Frontal cortex (tissue), 4 donors: ENCODE measurements around the gene AFF2. TPM values are rescaled to one million over a fixed set of nuclear protein-coding genes. Genes with fewer than 3 reads are reported as not detected.

Experiments used
- DNase-seq, 2 donors: peaks; one replicate each; pipeline ENCODE4 v3.0.0; 2012; ENCODE audit warnings: low spot score in 2 of 2
- FAIRE-seq: peaks from 2 replicates; lab custom pipeline; 2012; peaks lifted over from hg19 to GRCh38; lab: Jason Lieb, UNC
- total RNA-seq: library from RNA; depleted of rRNA; stranded (reverse); fragments of >200 nt; gene quantifications from one replicate; pipeline ENCODE4 v1.2.3, GENCODE V29; 2014
- donor health status: control.
- donor health status: control.
- donor health status: control.

The AFF2 gene
- total RNA-seq, 1 donor from 2014 or later = 313 TPM

DNA sequence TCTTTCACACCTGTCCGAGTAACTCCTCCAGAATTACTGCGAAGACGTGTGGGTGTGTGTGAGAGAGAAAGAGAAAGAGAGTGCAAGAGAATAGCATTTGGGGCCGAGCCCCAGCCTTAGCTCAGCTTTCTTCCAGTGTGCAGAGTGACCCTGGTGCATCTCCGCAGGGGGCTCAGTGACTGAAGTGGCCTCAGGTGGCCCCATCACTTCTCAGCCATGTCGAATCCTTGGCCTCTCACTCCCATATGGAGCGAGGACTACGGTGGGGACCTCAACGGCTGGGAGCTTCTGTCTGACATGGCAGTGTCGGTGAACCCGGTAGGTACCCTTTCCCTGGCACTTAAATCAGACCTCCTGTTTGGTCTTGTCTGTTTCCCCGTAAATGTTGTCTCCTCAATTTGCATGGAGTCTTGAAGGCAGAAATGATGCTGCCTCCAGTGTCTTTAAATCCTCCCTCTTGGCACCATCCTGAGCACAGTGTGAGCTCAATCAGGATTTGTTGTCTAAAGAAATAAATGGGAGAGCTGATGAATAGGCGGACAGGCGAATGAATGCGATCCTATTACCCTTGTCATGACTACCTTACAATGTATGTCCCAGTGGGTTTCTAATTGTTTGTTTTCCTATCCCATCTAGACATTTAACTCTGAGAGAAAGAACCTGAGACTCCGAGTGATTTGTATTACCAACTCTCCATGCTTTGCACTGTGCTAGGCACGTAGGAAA, 305.9 kb downstream of the AFF2 start:
- no peak for FAIRE-seq
- no peak for DNase-seq

DNA sequence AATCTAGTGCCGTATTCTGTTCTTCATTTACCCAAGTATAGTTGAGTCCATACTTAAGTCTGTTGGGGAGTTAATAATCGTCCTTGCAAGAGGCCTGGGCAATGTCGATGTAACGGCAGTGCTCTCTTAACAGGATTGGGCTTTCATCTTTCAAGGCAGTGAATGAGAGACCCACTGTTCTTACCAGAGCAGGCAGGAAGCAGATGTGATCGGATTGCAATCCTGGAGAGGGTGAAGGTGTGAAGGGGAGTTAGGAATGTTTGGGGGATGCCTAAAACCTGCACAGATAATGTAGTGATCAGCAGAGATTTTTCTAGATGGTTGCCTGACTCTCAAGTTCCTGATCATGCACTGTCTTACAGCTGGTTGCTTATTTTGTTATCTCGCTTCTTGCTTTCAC, 308.4 kb downstream of the AFF2 start:
- no peak for DNase-seq
- no peak for FAIRE-seq

DNA sequence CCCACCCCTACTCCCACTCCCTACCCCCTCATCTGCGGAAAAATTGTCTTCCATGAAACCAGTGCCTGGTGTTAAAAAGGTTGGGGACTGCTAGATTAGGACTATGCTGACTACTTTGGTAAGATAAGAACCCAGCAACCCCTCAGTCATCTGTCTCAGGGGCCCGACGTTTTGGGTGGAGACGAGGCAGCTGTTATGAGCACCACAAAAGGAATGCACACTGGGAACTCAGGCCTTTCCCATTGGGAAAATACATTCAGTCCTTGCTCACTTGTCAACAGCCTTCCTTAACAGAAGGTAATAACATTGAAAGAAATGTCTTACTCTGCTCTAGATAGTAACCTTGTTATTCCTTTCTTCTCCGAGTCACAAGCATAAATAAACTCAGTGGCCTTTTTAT, 310.8 kb downstream of the AFF2 start:
- no peak for FAIRE-seq
- DNase-seq = no peak

DNA sequence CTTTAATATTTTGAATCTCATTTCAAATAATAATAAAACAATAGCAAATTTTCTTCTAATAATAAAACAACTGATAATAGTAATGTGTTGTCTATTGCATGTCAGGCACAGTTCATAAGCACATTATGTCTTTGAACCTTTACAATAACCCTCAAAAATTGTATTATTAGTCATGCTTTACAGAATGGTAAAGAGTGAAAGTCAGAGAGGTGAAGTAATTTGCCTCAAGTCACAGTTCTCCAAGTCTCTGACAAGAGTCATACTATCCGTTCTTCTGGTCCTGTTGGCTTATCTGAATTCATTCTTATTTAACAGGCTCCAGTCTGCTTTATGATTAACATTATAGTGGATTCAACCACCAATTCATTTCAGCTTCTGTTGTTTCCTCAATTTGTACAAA, 313.0 kb downstream of the AFF2 start:
- DNase-seq = no peak
- no peak for FAIRE-seq

DNA sequence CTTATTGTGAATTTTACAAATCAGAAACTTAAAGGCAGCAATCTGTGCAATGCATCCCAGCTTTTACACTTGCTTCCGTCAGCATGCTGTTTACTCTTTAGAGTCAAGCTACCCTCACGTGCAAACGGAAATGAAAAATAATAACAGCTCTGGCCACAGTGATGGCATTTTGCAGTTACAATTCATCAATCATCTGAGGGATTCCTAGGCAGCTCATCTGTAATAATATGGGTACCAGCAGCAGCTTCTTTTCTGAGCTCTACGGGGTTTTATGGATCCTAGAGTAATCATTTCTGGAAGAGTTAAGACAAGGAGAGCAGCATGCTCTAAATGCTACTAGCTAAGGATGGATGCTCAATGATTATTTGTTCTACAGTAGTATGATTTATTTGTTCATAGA, 313.6 kb downstream of the AFF2 start:
- no peak for FAIRE-seq
- no peak for DNase-seq

DNA sequence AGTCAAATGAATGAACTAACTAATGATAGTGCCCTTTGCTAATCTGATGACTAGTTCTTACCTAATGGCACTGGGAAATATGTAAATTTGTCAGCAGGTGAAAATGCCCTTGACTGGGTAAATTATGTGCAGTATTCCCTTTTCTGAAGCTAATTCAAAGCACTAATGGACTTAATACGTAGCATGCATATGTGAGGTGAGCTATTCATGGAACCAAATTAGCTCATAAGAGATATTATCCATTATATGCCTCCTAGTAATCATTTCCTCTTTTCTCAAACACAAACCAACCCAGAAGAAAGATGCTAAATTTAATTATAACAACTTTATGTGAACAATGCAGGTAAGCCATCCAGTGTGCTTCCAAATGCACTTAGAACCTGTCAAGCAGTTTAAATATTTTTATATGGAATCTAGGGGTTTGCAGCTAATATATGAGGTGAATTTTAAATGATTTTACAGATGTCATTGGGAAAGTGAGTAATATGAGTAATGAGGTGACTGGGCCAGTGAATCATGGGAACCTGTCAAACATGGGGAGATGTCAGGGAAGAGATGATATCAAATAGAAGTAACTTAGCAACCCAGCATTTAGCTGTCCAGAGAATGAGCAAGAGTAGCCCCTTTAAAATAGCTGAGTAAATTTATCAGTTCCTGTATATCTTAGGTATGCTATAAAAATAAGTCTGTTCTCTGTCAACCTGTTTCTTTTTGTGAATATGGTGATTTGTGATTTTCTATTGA, 315.0 kb downstream of the AFF2 start:
- no peak for FAIRE-seq
- DNase-seq = no peak

DNA sequence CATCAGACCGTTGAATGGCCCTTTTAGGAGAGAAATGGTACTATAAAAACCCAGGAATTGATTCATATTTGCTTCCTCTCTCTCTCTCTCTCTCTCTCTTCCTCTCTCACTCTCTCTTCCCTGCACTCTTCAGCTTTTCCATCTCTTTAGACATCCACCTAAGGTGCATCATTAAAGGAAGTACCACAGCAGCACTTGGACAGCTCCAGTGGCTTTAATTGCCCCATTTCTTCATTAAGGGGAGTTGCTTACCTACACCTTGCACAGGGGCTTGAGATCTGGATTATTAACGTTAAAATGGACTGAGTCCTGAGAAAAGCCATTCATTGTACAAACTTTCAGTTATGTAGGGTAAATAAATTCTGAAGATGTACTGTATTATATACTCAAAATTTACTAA, 323.6 kb downstream of the AFF2 start:
- DNase-seq = no peak
- FAIRE-seq = no peak

DNA sequence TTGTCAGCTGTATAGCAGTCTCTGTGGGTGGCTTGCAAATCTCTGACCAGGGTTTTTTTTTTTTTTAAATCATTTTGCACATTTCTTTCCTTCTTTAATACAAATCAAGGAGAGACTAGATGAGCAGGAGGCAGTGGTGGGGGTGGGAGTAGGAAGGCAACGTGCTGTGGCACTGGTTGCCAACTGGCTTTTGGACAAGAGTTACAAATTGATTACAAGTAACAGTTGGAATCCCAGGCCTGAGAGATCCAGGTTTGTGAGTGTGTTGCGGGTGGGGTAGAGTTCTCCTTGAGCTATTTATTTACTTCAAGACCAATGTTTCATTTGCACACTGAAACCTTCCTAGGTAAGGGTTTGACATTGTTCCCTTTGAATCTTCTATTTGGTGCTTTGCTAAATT, 325.3 kb downstream of the AFF2 start:
- FAIRE-seq = no peak
- DNase-seq = no peak

DNA sequence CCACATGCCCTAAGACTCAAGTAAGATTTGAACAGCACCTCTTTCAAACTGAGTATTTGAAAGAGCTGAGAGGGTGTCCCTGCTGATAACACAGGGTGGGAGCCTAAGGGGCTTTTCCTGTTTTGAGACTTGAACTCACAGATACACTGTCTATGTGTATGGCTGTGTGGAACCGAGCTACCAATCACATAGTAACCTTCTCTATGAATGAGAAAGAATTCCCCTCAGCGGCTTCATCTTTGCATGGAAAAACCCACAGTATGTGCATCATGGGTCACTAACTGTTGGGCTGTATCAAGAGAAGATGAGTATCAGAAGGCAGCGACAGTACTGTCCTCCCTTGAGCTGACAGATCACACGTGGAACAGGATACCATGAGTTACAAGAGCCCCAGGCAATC, 336.3 kb downstream of the AFF2 start:
- FAIRE-seq = no peak
- DNase-seq = no peak

DNA sequence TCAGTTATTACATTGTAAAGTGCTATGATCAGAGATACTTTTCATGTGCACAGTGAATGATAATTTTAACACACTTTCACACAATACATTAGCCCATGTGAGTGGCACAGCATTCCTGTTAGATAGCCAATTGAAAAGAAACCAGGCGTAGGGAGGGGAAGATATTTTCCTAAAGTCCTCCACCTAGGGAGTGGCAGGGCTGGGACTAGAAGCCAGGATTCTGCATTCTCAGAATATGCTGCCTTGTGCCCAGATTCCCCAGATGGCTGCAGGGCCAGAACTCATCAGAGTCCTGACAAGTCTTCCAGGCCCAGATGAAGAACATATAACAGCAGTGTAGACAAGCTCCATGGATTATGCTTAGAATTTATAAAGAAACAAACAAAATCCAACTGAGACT, 350.2 kb downstream of the AFF2 start:
- DNase-seq (no peak), FAIRE-seq (no peak)

DNA sequence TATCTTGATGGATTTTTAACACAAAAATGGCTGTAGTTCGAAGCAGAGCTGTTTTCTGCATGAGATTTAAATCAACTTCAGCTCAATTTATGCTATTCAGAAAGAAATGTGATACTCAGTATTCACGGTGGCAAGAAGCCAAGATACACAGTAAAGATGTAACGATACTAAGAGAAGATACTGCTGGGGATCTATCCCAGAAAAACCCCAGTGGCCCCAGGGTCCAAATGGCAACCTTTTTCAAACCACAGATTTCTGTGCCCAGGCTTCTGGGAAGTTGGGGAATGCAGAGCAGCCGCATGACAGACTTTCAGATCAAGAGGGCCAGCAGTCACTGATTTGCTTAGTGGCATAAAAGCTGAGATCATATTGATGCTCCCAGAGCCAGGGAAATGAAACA, 353.9 kb downstream of the AFF2 start:
- no peak for DNase-seq
- FAIRE-seq = no peak

DNA sequence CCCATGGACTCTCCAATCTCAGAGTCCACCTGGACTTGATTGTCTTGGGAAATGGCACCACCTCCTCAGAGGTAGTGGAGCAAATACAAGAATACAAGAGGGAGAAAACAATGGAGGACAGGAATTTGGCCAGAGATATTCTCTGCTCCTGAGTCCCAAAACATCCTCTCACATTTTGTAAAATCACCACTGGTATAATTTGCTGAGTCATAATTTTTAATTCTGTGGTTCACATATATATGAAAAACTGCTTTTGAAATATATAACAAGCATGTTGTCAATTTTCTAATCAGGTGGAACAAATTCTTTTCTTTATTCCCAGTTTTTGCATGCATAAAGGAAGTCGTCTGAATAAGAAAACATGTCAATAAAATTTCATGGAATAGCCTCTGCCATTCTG, 356.1 kb downstream of the AFF2 start:
- FAIRE-seq = no peak

DNA sequence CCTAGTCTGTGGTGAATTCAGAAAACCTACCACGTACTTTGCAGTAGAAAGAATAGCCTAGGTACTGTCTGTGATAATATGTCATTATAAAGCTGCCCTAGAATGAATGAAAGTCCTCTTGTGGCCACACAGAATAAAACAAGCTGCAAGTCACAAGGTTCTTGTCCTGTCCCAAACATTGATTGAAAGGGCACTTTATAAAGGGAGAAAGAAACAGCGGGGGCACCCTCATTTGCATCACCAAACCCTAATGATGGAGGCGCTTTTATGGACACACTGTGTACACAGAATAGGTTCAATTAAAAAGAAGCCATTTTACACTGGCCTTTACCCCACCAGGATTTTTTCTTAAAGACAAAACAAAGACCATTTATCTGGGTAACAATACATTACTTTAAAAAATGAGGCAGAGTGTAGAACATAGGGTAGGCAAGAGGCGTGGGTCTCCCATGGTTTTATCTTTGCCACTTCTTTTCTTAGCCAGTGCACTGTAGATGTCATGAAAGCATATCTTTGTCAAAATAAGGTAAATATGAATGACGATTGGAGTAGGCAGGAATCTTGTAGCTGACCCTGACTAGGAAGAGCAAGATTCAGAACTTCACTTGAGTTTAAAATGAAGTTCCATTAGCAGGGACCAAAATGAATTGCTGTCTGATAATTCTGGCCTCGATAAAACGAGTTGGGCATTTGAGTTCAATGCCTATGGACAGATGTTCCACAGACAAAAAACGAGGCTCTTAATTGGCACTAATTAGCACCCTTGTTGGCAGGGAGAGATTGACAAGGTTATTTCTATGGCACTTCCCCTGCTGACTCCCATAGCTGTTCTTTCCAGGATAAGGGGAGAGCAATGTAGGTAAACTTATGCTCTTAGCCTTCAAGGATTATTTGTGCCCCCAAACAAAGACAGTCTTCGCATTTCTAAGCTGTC, 365.1 kb downstream of the AFF2 start:
- DNase-seq (no peak), FAIRE-seq (no peak)

More for the DNA sequence above, 356.1 kb downstream of the AFF2 start:
- no peak for DNase-seq

DNA sequence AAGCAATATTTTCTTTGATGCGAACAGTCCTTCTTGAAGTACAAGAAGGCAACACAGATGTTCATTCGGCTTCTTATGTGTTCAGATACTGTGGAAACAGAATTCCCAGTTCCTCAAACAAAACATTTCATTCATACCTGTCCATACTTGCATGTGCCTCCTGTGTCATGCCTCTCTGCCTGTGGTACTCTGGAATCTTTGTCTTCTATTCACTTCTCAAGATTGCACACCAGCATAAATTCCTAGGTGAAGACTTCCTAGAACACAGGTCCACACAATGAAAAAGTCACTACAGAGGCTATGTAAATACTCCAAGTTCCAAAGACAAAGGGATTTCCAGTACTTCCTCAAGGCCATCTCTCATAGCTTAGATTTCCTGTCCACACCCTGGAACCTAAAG, 367.2 kb downstream of the AFF2 start:
- no peak for DNase-seq
- FAIRE-seq = no peak

DNA sequence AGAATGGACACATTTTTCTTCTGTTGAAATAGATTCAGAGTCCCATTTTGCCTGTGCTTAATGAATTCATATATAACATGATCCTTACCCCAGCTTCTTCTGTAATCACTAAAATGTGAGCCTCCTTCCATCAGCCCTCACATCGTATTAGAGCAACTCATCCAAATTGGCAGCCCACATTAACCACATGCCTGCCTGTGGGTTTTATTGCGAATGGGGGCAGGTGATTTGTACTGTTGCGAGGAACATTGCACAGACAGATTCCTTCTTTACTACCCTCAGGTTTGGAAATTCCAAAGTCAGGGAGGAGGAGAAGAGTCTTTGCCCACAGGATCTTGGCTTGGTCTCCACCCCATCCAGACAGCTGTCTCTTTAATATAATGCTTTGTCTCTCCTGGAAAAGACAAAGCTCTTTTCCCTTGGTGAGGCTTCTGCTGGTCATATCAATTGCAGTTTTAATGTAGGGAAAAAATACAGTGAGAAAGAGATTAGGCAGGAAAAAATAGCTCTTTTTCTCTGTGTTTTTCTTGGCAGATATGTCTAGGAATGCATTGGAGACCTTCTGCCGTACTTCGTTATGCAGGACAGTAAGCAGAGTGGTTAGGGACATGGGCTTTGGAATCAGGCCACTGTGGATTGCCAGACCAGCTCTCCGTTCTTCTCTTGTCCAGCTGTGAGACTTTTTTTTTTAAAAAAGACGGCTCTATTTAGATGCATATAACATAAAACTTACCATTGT, 371.2 kb downstream of the AFF2 start:
- no peak for DNase-seq
- no peak for FAIRE-seq

DNA sequence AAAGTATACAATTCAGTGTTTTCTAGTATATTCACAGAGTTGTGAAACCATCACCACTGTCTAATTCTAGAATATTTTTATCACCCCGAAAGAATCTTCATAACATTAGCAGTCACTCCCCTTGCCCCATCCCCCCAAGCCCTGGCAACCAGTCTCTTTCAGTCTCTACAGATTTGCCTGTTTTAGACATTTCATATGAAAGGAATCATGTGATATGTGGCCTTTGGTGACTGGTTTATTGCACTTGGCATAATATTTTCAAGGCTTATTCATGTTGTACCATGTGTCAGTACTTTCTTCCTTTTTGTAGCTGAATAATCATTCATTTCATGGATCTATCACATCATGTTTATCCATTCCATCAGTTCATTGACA, 371.7 kb downstream of the AFF2 start:
- no peak for FAIRE-seq
- no peak for DNase-seq

DNA sequence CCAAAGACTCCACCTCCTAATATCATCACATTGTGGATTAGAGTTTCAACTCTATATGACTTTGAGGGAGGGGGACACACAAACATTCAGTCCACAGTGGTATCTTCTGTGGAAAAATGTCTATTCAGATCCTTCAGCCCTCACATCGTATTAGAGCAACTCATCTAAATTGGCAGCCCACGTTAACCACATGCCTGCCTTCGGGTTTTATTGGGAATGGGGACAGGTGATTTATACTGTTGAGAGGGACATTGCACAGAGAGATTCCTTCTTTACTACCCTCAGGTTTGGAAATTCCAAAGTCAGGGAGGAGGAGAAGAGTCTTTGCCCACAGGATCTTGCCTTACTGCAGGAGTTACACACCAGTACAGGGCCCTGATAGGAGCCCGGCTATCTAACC, 372.5 kb downstream of the AFF2 start:
- no peak for DNase-seq
- no peak for FAIRE-seq

DNA sequence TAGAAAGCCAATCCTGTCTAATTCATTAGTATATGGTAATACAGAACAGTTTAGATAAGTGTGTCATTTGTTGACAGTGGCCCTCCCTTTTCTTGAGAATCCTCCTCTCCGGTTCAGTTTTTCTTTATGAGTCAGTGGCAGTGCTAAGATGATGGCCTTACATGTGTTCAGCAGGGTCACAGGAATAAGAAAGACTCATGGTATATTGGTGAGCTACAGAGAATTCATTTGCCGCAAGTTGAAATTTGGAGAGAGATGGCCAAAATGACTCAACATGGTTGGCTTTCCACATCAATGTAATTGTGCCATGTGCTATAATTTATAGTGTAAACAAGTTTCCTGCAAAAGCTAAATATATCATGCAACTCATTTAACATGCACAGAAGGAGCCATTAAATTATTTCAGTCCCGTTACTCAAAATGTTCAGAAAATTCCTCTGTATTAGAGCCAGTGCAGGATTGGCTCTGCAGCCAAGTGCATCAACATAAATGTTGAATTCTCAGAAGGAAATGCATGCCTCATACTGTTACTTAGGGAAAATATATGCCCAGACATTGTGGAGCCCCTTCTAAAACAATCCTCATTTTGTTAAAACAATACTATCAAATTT, 374.3 kb downstream of the AFF2 start:
- DNase-seq (no peak), FAIRE-seq (no peak)

DNA sequence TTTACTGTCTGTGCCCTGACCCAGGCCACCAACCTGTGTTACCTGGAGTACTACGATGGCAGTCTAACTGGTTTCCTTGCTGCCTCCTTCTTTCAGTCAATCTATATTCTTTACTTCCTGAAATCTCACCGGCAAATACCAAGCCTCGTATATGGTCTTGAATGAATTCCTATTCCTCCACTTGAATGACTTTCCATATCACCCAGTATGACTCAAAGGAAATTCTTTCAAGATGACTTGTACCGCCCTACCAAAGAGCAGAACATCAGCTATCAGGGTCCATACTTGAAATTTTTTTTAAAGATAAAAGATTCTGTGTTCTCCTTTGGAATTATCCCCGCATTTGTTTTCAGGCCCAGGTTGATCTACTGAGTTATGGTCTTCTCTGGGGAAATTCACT, 378.0 kb downstream of the AFF2 start:
- FAIRE-seq (no peak), DNase-seq (no peak)

DNA sequence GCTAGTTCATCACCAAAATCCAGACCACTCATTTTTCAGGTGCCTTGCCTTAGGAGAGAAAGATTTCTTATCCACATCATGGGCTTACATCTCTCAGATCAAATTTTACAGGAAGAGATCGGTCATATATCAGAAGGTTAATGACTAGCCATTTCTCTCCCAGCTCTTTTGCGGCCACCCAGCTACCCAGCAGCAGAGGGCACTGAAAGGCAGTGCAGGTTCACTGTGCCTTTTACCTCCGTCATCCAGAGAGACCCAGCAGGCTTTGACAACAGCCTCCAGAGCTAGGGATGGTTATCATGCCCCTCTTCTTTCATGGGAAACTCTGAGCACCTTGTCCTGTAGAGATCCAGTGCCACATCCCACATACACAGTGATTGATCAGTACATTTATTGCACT, 384.8 kb downstream of the AFF2 start:
- no peak for FAIRE-seq

More for the DNA sequence above, 384.8 kb downstream of the AFF2 start:
- no peak for DNase-seq
